H1 (cell line): Measurements from ENCODE around the gene ETV5. TPM values are rescaled to one million over a fixed set of nuclear protein-coding genes. Genes with fewer than 3 reads are reported as not detected.

Experiments used
- CEBPB ChIP-seq: IDR thresholded peaks from 2 replicates; pipeline ENCODE4 v1.6.1; 2012; ENCODE audit warnings: low read depth, low read length
- CHD2 ChIP-seq: IDR thresholded peaks from 2 replicates; pipeline ENCODE4 v1.6.1; 2012; ENCODE audit warnings: low read length, improper control_type of control experiment
- EZH2 ChIP-seq: fragments of 200-600 bp; sonication (generic); IDR thresholded peaks from 2 replicates; pipeline ENCODE4 v1.7.1; 2012; ENCODE audit warnings: low read depth, mild to moderate bottlenecking, moderate library complexity, low read length, inconsistent platforms; ENCODE audit not compliant: severe bottlenecking
- FOSL1 ChIP-seq: IDR thresholded peaks from 2 replicates; pipeline ENCODE4 v1.6.1; 2011; ENCODE audit warnings: mild to moderate bottlenecking, low read depth, low read length, moderate library complexity; ENCODE audit not compliant: insufficient read depth
- HDAC6 ChIP-seq: IDR thresholded peaks from one replicate; pipeline ENCODE4 v1.7.1; 2012; ENCODE audit warnings: low read depth, mild to moderate bottlenecking, inconsistent platforms, low read length, moderate library complexity
- KDM1A ChIP-seq: fragments of 200-600, 300-600 bp; sonication (generic); IDR thresholded peaks from 2 replicates; pipeline ENCODE4 v1.7.1; 2016; ENCODE audit warnings: mild to moderate bottlenecking, low read length, borderline replicate concordance
- MAFK ChIP-seq: IDR thresholded peaks from 2 replicates; pipeline ENCODE4 v1.6.1; 2012; ENCODE audit warnings: low read depth, mild to moderate bottlenecking, improper control_type of control experiment, low read length
- RBBP5 ChIP-seq: IDR thresholded peaks from 2 replicates; pipeline ENCODE4 v1.7.1; 2012; ENCODE audit warnings: low read depth, mild to moderate bottlenecking, inconsistent platforms, low read length, moderate library complexity, borderline replicate concordance
- SP2 ChIP-seq: IDR thresholded peaks from 2 replicates; pipeline ENCODE4 v1.6.1; 2012; ENCODE audit warnings: mild to moderate bottlenecking, low read length, inconsistent platforms
- TAF1 ChIP-seq: IDR thresholded peaks from 2 replicates; pipeline ENCODE4 v1.6.1; 2011; ENCODE audit warnings: mild to moderate bottlenecking, low read depth, low read length
- polyA plus RNA-seq, 7 experiments: library from polyadenylated mRNA; depleted of rRNA in 3 of 7; stranded (reverse) in 5 of 7; unstranded in 2 of 7; fragments of >200 nt in 5 of 7; fragments of 200-250 nt in 2 of 7; gene quantifications; 1 replicate in 5 of 7; 2 replicates in 1 of 7; 4 replicates in 1 of 7; pipeline versions ENCODE4 v1.2.1 to v1.2.3, GENCODE V29; 2011 to 2013; ENCODE audit warnings: missing spikeins in 2 of 7, mixed read lengths in 2 of 7
- total RNA-seq: library from RNA; stranded (reverse); fragmentation: NEBNext Ultra II Directional; extraction: Animal tissue kit (Norgen Biotek cat#: 25700); gene quantifications from 2 replicates; pipeline ENCODE4 v1.2.1, GENCODE V29; 2021
- TF ChIP-seq, protein P1 (sequence below): fragments of 300-600 bp; sonication (generic); IDR thresholded peaks from 2 replicates; pipeline ENCODE4 v1.7.1; 2012; ENCODE audit warnings: low read length, moderate library complexity, mild to moderate bottlenecking, inconsistent platforms; ENCODE audit not compliant: insufficient replicate concordance
- TF ChIP-seq, protein P2 (sequence below): IDR thresholded peaks from 2 replicates; pipeline ENCODE4 v1.6.1; 2012; ENCODE audit warnings: inconsistent platforms

The ETV5 gene
- total and polyA plus RNA-seq, 2 of the 8 experiments (the other 6 are each of a cell fraction or from before 2014, with no cell fraction given): 13.1 to 36.9 TPM

DNA sequence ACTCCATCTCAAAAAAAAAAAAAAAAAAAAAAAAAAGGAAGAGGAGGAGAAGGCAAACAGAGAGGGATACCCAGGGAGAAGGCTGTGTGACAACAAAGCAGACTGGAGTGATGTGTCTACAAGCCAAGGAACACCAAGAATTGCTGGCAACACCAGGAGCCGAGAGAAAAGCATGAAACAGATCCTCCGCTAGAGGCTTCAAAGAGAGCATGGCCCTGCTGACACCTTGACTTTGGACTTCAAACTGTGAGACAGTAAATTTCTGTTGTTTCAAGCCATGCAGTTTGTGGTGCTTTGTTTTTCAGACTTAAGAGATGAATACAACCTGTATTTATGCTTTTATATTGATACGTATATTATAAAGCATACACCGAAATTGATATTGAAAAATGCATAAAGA lies 96.8 kb downstream of the ETV5 start (continued):
- TF ChIP-seq, protein P1, sequence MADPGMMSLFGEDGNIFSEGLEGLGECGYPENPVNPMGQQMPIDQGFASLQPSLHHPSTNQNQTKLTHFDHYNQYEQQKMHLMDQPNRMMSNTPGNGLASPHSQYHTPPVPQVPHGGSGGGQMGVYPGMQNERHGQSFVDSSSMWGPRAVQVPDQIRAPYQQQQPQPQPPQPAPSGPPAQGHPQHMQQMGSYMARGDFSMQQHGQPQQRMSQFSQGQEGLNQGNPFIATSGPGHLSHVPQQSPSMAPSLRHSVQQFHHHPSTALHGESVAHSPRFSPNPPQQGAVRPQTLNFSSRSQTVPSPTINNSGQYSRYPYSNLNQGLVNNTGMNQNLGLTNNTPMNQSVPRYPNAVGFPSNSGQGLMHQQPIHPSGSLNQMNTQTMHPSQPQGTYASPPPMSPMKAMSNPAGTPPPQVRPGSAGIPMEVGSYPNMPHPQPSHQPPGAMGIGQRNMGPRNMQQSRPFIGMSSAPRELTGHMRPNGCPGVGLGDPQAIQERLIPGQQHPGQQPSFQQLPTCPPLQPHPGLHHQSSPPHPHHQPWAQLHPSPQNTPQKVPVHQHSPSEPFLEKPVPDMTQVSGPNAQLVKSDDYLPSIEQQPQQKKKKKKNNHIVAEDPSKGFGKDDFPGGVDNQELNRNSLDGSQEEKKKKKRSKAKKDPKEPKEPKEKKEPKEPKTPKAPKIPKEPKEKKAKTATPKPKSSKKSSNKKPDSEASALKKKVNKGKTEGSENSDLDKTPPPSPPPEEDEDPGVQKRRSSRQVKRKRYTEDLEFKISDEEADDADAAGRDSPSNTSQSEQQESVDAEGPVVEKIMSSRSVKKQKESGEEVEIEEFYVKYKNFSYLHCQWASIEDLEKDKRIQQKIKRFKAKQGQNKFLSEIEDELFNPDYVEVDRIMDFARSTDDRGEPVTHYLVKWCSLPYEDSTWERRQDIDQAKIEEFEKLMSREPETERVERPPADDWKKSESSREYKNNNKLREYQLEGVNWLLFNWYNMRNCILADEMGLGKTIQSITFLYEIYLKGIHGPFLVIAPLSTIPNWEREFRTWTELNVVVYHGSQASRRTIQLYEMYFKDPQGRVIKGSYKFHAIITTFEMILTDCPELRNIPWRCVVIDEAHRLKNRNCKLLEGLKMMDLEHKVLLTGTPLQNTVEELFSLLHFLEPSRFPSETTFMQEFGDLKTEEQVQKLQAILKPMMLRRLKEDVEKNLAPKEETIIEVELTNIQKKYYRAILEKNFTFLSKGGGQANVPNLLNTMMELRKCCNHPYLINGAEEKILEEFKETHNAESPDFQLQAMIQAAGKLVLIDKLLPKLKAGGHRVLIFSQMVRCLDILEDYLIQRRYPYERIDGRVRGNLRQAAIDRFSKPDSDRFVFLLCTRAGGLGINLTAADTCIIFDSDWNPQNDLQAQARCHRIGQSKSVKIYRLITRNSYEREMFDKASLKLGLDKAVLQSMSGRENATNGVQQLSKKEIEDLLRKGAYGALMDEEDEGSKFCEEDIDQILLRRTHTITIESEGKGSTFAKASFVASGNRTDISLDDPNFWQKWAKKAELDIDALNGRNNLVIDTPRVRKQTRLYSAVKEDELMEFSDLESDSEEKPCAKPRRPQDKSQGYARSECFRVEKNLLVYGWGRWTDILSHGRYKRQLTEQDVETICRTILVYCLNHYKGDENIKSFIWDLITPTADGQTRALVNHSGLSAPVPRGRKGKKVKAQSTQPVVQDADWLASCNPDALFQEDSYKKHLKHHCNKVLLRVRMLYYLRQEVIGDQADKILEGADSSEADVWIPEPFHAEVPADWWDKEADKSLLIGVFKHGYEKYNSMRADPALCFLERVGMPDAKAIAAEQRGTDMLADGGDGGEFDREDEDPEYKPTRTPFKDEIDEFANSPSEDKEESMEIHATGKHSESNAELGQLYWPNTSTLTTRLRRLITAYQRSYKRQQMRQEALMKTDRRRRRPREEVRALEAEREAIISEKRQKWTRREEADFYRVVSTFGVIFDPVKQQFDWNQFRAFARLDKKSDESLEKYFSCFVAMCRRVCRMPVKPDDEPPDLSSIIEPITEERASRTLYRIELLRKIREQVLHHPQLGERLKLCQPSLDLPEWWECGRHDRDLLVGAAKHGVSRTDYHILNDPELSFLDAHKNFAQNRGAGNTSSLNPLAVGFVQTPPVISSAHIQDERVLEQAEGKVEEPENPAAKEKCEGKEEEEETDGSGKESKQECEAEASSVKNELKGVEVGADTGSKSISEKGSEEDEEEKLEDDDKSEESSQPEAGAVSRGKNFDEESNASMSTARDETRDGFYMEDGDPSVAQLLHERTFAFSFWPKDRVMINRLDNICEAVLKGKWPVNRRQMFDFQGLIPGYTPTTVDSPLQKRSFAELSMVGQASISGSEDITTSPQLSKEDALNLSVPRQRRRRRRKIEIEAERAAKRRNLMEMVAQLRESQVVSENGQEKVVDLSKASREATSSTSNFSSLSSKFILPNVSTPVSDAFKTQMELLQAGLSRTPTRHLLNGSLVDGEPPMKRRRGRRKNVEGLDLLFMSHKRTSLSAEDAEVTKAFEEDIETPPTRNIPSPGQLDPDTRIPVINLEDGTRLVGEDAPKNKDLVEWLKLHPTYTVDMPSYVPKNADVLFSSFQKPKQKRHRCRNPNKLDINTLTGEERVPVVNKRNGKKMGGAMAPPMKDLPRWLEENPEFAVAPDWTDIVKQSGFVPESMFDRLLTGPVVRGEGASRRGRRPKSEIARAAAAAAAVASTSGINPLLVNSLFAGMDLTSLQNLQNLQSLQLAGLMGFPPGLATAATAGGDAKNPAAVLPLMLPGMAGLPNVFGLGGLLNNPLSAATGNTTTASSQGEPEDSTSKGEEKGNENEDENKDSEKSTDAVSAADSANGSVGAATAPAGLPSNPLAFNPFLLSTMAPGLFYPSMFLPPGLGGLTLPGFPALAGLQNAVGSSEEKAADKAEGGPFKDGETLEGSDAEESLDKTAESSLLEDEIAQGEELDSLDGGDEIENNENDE: no peak
- no peak for TF ChIP-seq TAF1
- no peak for TF ChIP-seq CEBPB
- no peak for TF ChIP-seq KDM1A
- TF ChIP-seq, protein P2, sequence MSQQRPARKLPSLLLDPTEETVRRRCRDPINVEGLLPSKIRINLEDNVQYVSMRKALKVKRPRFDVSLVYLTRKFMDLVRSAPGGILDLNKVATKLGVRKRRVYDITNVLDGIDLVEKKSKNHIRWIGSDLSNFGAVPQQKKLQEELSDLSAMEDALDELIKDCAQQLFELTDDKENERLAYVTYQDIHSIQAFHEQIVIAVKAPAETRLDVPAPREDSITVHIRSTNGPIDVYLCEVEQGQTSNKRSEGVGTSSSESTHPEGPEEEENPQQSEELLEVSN: no peak
- TF ChIP-seq EZH2: no peak
- no peak for TF ChIP-seq HDAC6
- no peak for TF ChIP-seq MAFK
- no peak for TF ChIP-seq CHD2
- no peak for TF ChIP-seq RBBP5
- TF ChIP-seq FOSL1: no peak
- TF ChIP-seq SP2: no peak
